GM10248 (cell line): ENCODE data around the gene DUS2.

Experiments
- CTCF ChIA-PET: fragments of 300-600 bp; sonication (Branson Sonifier 250); formaldehyde crosslinking; extraction: SDS; loops from one replicate; lab custom pipeline; 2021; ENCODE audit warnings: antibody characterized with exemption; lab: Yijun Ruan, JAX
- POLR2A ChIA-PET: fragments of 350-650 bp; sonication (Branson Sonifier 250); formaldehyde crosslinking; extraction: SDS; loops from one replicate; lab custom pipeline; 2020; ENCODE audit warnings: antibody characterized with exemption; lab: Yijun Ruan, JAX
- DNase-seq: peaks from one replicate; pipeline ENCODE4 v3.0.0; 2012; ENCODE audit errors: extremely low spot score
- CTCF ChIP-seq: IDR thresholded peaks from 2 replicates; pipeline ENCODE4 v1.5.1; 2012; ENCODE audit warnings: mild to moderate bottlenecking, low read depth; ENCODE audit errors: extremely low read depth, missing control alignments, control extremely low read depth

DUS2 gene

GRCh38 chr16:68046106-68046505 lies 23.0 kb downstream of the DUS2 start:
- DNase-seq, result no peak
- TF ChIP-seq CTCF, result no peak
- CTCF ChIA-PET, result interaction anchor here (0.7 to 2.0 kb wide), 4 partner anchors 8 to 230 kb away, joined by 3 to 4 read pairs (median 4); no protein-coding TSS in a partner anchor
- POLR2A ChIA-PET, result no interaction called here

- DNase-seq, result no peak
- CTCF ChIA-PET, result interaction anchor here (1.2 to 1.4 kb wide), 2 partner anchors 9 to 13 kb away, joined by 6 read pairs; no protein-coding TSS in a partner anchor
- POLR2A ChIA-PET, result no interaction called here
- TF ChIP-seq CTCF, result no peak
Measured at GRCh38 chr16:68047987-68048386, 24.9 kb downstream of the DUS2 start.

- POLR2A ChIA-PET, result no interaction called here
- DNase-seq, result no peak
- CTCF ChIA-PET, result no interaction called here
- no peak for TF ChIP-seq CTCF
Measured at GRCh38 chr16:68049449-68049848, 26.4 kb downstream of the DUS2 start.

GRCh38 chr16:68055395-68055794 lies 32.3 kb downstream of the DUS2 start:
- TF ChIP-seq CTCF, result no peak
- DNase-seq, result no peak
- POLR2A ChIA-PET, result no interaction called here
- CTCF ChIA-PET, result interaction anchor here (1.1 to 6.5 kb wide), 4 partner anchors 8 to 16 kb away, joined by 3 to 44 read pairs (median 4); no protein-coding TSS in a partner anchor

- no peak for TF ChIP-seq CTCF
- ChIA-PET POLR2A (no interaction called here), CTCF (interaction anchor here (1.3 to 4.7 kb wide), 3 partner anchors 12 to 140 kb away, joined by 3 to 15 read pairs (median 6); no protein-coding TSS in a partner anchor)
- no peak for DNase-seq
Measured at GRCh38 chr16:68059804-68060203, 36.7 kb downstream of the DUS2 start.

- TF ChIP-seq CTCF, result no peak
- CTCF ChIA-PET, result interaction anchor here (1.2 to 4.7 kb wide), 11 partner anchors 9 to 246 kb away, joined by 3 to 15 read pairs (median 6); partner anchors contain the start of gene NRN1L
- peak; percentile 38 for DNase-seq
- POLR2A ChIA-PET, result no interaction called here
Measured at GRCh38 chr16:68061396-68061795, 38.3 kb downstream of the DUS2 start.

- CTCF ChIA-PET, result interaction anchor here (1.7 to 4.7 kb wide), 6 partner anchors 12 to 247 kb away, joined by 3 to 37 read pairs (median 12); partner anchors contain the start of gene NRN1L
- POLR2A ChIA-PET, result no interaction called here
- DNase-seq, result no peak
- TF ChIP-seq CTCF, result no peak
Measured at GRCh38 chr16:68062910-68063393, 39.9 kb downstream of the DUS2 start.
